Stimulated activated CD8-positive, alpha-beta memory T cell treated with anti-CD3 and anti-CD28 coated beads, Interleukin-4, amount 100 ng/mL, for 1 hour (primary cell): ENCODE data around the gene SPINT2.
"Not testable (repeated sequence)": the region's sequence is repeated elsewhere in the genome, so short reads cannot be mapped to it uniquely, and the experiment has no call there.

Source experiments
- DNase-seq, 2 donors: peaks; one replicate each; pipeline ENCODE4 v3.0.0-alpha.2; 2020; ENCODE audit warnings: low read depth in 2 of 2, low spot score in 1 of 2

Gene SPINT2

GRCh38 chr19:38319421-38320258 lies 55.3 kb downstream of the SPINT2 start, which contains the start of gene KCNK6:
KCNK6 (plus strand) TSS chr19:38319845; CDS start chr19:38319951, 106 bp downstream.
- no peak for DNase-seq

GRCh38 chr19:38320969-38321339 lies 56.6 kb downstream of the SPINT2 start:
- DNase-seq, result no peak

GRCh38 chr19:38321646-38322196 lies 57.3 kb downstream of the SPINT2 start:
- DNase-seq, result no peak

- no peak for DNase-seq
These were observed 58.9 kb downstream of the SPINT2 start for GRCh38 chr19:38323291-38323690.

- no peak for DNase-seq
These were observed 60.1 kb downstream of the SPINT2 start for GRCh38 chr19:38324431-38324830.

- no peak for DNase-seq
These were observed 62.2 kb downstream of the SPINT2 start for GRCh38 chr19:38326591-38326990.

GRCh38 chr19:38329651-38330050 lies 65.3 kb downstream of the SPINT2 start:
- DNase-seq, result no peak

GRCh38 chr19:38331728-38332127 lies 67.4 kb downstream of the SPINT2 start:
- DNase-seq, result no peak

- no peak for DNase-seq
These were observed 68.9 kb downstream of the SPINT2 start for GRCh38 chr19:38333245-38333644.

GRCh38 chr19:38335949-38336637 lies 71.7 kb downstream of the SPINT2 start:
- DNase-seq, result peak; percentile 82 to 90

GRCh38 chr19:38336638-38337359 lies 72.4 kb downstream of the SPINT2 start:
- peak; percentile 89 to 92 for DNase-seq

GRCh38 chr19:38337360-38337653 lies 72.9 kb downstream of the SPINT2 start:
- DNase-seq, result no peak

- DNase-seq, result not testable (repeated sequence)
These were observed 74.6 kb downstream of the SPINT2 start for GRCh38 chr19:38339011-38339410.

GRCh38 chr19:38340927-38341326 lies 76.6 kb downstream of the SPINT2 start:
- no peak for DNase-seq
